Measurements from ENCODE around the gene FRAS1.

DNA sequence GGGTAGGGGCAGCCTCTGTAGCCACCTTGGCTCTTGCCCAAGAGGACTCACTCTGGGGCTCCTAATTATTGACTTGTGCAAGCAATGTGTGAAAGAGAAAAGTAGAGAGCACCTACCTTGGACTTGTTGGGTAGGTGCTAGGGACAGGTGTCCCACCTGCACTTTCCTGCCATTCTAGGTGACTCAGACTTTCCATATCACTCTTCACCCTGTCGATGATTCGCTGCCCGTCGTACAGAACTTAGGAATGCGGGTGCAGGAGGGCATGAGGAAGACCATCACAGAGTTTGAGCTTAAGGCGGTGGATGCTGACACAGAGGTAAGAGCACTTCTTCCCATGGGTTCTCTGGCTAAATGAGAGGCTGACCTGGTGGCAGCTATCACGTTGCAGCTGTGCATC is 407.1 kb downstream of the FRAS1 start:
- TF ChIP-seq, protein P1, sequence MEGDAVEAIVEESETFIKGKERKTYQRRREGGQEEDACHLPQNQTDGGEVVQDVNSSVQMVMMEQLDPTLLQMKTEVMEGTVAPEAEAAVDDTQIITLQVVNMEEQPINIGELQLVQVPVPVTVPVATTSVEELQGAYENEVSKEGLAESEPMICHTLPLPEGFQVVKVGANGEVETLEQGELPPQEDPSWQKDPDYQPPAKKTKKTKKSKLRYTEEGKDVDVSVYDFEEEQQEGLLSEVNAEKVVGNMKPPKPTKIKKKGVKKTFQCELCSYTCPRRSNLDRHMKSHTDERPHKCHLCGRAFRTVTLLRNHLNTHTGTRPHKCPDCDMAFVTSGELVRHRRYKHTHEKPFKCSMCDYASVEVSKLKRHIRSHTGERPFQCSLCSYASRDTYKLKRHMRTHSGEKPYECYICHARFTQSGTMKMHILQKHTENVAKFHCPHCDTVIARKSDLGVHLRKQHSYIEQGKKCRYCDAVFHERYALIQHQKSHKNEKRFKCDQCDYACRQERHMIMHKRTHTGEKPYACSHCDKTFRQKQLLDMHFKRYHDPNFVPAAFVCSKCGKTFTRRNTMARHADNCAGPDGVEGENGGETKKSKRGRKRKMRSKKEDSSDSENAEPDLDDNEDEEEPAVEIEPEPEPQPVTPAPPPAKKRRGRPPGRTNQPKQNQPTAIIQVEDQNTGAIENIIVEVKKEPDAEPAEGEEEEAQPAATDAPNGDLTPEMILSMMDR (IDR thresholded peaks at IDR 0.05) = no peak
- no peak for TF ChIP-seq CREB1 (CRISPR knock-in tag; IDR thresholded peaks at IDR 0.05)
- TF ChIP-seq ETV6 (CRISPR knock-in tag; IDR thresholded peaks at IDR 0.05) = no peak
- TF ChIP-seq GABPB1 (CRISPR knock-in tag; IDR thresholded peaks at IDR 0.05) = no peak

Data from WTC11 (cell line).